ENCODE results near the gene ILKAP.
A peak's percentile ranks its signal among the peaks of the same experiment; 100 is the strongest.

ILKAP gene

GRCh38 chr2:238159071-238159539 lies 44.4 kb downstream of the ILKAP start:
- DNase-seq (ENCODE audit: extremely low read depth, insufficient read length), result no peak
- Histone ChIP-seq H3K36me3 (ENCODE audit: control insufficient read depth, insufficient read depth, low read length) (no peaks in the 10 kb centered on the region), H3K4me3 (replicated peaks; ENCODE audit: low read depth, low read length) (peak overlapping the region; percentile 35), H3K27me3 (replicated peaks; ENCODE audit: control insufficient read depth, insufficient read depth, low read length) (no peaks in the 10 kb centered on the region)
- no peak for TF ChIP-seq CTCF (IDR thresholded peaks at IDR 0.05; ENCODE audit: insufficient read depth, low read length, poor library complexity, severe bottlenecking)

- peak; percentile 43 for DNase-seq (ENCODE audit: extremely low read depth, insufficient read length)
- peak within 1 kb of the TSS; percentile 35 for H3K4me3 ChIP-seq (replicated peaks; ENCODE audit: low read depth, low read length)
Observed at GRCh38 chr2:238158509-238159070, 44.9 kb downstream of the ILKAP start, which contains the start of gene ERFE. ERFE (plus strand) TSS chr2:238158970; CDS start chr2:238159008, 38 bp downstream.

GRCh38 chr2:238158018-238158508 lies 45.4 kb downstream of the ILKAP start:
- Histone ChIP-seq H3K4me3 (replicated peaks; ENCODE audit: low read depth, low read length) (no peak overlapping the region), H3K36me3 (ENCODE audit: control insufficient read depth, insufficient read depth, low read length) (no peaks in the 10 kb centered on the region), H3K27me3 (replicated peaks; ENCODE audit: control insufficient read depth, insufficient read depth, low read length) (no peaks in the 10 kb centered on the region)
- TF ChIP-seq CTCF (IDR thresholded peaks at IDR 0.05; ENCODE audit: insufficient read depth, low read length, poor library complexity, severe bottlenecking), result no peak
- DNase-seq (ENCODE audit: extremely low read depth, insufficient read length), result no peak

More at GRCh38 chr2:238158509-238159070, 44.9 kb downstream of the ILKAP start, which contains the start of gene ERFE:
- H3K36me3 ChIP-seq (ENCODE audit: control insufficient read depth, insufficient read depth, low read length), result no peaks in the 10 kb centered on the region
- no peaks in the 10 kb centered on the region for H3K27me3 ChIP-seq (replicated peaks; ENCODE audit: control insufficient read depth, insufficient read depth, low read length)
- peak; percentile 19 for TF ChIP-seq CTCF (IDR thresholded peaks at IDR 0.05; ENCODE audit: insufficient read depth, low read length, poor library complexity, severe bottlenecking)

- no peak for TF ChIP-seq CTCF (IDR thresholded peaks at IDR 0.05; ENCODE audit: insufficient read depth, low read length, poor library complexity, severe bottlenecking)
- Histone ChIP-seq H3K4me3 (replicated peaks; ENCODE audit: low read depth, low read length) (no peak overlapping the region), H3K27me3 (replicated peaks; ENCODE audit: control insufficient read depth, insufficient read depth, low read length) (no peaks in the 10 kb centered on the region), H3K36me3 (ENCODE audit: control insufficient read depth, insufficient read depth, low read length) (no peaks in the 10 kb centered on the region)
- no peak for DNase-seq (ENCODE audit: extremely low read depth, insufficient read length)
Observed at GRCh38 chr2:238157506-238158017, 45.9 kb downstream of the ILKAP start.

GRCh38 chr2:238155761-238156694 lies 47.5 kb downstream of the ILKAP start:
- TF ChIP-seq CTCF (IDR thresholded peaks at IDR 0.05; ENCODE audit: insufficient read depth, low read length, poor library complexity, severe bottlenecking), result no peak
- Histone ChIP-seq H3K27me3 (replicated peaks; ENCODE audit: control insufficient read depth, insufficient read depth, low read length) (no peaks in the 10 kb centered on the region), H3K4me3 (replicated peaks; ENCODE audit: low read depth, low read length) (no peak overlapping the region), H3K36me3 (ENCODE audit: control insufficient read depth, insufficient read depth, low read length) (no peaks in the 10 kb centered on the region)
- DNase-seq (ENCODE audit: extremely low read depth, insufficient read length), result no peak
